Activated CD4-positive, CD25-positive, alpha-beta regulatory T cell treated with anti-CD3 and anti-CD28 coated beads, Interleukin-2, amount 50 U/mL, for 72 hours (primary cell): ENCODE measurements around the gene WDR11.
A peak's percentile ranks its signal among the peaks of the same experiment; 100 is the strongest.
"Not testable (repeated sequence)": the region's sequence is repeated elsewhere in the genome, so short reads cannot be mapped to it uniquely, and the experiment has no call there.

Source experiments
- DNase-seq: peaks from one replicate; pipeline ENCODE4 v3.0.0; 2021

The WDR11 gene

DNA sequence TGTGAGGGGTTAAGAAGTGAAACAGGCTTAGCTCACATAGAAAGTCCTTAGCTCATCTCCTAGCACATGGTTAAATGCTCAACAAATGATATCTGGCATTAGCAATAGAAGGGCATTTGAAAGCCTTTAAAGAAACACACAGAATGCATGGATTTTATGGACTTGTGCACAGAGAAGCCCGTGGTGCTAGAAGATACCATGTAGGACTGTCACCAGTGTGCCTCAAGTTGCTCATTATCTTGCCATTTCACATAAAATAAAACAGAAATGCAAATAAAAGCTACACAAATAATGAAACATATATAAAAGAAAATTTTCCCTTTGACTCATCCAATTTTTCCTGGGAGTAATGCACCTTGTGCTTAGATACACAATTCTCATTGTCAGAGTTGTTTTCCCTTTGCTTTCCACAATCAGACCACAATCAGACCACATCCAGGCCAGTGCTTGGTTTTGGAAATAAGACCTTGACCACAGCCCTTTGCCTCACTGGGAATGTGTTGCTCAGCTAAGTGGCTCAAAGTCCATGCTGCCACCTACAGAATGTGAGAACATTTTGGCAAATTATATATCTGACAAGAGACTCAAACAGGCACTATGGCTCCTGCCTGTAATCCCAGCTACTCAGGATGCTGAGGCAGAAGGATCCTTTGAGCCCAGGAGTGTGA lies 9.5 kb upstream of the WDR11 start:
- DNase-seq: no peak

DNA sequence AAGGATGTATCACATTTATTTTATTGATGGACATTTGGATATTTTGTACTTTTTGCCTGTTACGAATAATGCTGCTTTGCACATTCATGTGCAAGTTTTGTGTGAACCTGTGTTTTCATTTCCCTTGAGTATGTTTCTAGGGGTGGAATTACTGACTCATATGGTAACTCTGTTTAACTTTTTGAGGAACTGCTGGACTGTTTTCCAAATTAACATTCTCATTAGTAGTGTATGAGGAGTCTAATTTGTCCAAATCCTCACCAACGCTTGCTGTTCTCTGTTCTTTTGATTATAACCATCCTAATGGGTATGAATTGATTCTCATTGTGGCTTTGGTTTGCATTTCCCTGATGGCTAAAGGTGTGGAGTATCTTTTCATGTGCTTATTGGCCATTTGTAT lies 3.2 kb downstream of the WDR11 start:
- no peak for DNase-seq

- no peak for DNase-seq
Measured at GRCh38 chr10:120861178-120861855, 10.2 kb downstream of the WDR11 start.

DNA sequence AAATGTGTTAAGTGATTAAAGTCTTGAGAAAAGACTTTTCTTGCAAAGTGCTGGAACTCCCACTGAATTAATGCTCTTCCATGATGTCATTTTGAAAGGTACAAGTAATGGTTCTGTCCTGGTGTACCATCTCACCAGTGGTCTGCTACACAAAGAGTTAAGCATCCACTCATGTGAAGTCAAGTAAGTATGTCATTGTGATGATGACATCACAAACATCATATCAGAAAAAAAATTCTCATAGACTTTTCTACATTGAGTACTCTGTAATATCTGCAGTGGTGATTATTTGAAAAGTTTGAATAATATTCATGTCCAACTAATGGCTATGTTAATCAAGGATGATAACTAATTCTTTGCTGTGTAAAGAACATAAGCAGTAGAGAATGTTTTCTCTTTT lies 22.6 kb downstream of the WDR11 start:
- no peak for DNase-seq

DNA sequence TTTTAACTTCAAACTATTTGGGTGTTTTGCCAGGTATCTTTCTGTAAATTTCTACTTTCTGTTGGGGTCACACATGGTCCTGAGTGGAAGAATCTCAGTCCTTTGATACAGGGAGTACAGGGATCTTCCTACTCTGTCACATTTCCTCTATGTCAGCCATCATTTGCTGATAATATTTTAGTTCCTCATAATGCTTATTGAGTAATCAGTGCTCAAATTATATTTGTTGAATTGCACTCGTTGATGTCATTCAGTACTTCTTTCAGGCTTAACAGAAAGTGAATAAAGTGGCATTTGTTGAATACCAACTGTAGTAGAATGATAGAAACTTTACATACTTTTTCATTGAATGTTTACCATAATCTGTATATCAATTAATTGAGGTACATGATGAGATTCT lies 31.9 kb downstream of the WDR11 start:
- DNase-seq: no peak

- DNase-seq: no peak
Measured at GRCh38 chr10:120887482-120887881, 36.3 kb downstream of the WDR11 start.

- no peak for DNase-seq
Measured at GRCh38 chr10:120891365-120891764, 40.2 kb downstream of the WDR11 start.

GRCh38 chr10:120894556-120894955 lies 43.4 kb downstream of the WDR11 start:
- no peak for DNase-seq

GRCh38 chr10:120897343-120897742 lies 46.2 kb downstream of the WDR11 start:
- no peak for DNase-seq

GRCh38 chr10:120905268-120905667 lies 54.1 kb downstream of the WDR11 start:
- no peak for DNase-seq

DNA sequence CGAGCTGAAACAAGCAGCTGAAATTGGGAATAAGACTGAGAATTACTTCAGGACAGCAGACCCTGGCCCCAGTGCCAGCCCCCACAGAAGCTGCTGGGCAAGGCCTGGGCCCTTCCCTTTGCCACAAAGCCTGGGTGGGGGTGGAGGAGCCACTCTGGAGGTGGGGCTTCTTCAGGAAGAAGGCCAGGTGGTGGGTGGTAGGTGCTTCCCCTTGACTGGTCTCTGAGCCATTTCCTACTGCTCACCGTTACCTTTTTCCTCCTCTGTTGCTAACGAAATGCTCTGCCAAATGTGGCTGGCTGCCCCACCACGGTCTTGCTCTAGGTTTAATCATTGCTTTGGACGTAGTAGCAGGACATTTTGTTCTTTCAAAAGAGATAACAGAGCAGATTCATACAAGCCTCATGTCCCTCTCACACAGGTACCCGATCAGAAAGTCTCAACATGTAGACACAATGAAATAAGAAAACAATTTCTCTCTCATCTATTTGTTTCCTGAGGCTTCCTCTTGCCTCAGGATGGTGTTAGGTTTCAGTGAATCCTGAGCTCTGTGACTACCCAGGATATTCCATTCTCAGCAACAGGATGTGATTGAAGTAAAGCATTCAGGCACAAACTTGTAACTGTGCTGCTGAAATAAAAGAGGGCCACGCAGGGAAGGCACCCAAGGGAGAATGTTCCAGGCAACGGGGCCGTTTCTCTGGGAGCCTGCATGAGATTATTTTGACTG lies 66.5 kb downstream of the WDR11 start:
- no peak for DNase-seq

DNA sequence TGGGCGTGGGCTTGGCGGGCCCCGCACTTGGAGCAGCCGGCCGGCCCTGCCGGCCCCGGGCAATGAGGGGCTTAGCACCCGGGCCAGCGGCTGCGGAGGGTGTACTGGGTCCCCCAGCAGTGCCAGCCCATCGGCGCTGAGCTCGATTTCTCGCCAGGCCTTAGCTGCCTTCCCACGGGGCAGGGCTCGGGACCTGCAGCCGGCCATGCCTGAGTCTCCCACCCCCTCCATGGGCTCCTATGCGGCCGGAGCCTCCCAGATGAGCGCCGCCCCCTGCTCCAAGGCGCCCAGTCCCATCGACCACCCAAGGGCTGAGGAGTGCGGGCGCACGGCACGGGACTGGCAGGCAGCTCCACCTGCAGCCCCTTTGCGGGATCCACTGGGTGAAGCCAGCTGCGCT lies 72.7 kb downstream of the WDR11 start:
- DNase-seq: not testable (repeated sequence)

DNA sequence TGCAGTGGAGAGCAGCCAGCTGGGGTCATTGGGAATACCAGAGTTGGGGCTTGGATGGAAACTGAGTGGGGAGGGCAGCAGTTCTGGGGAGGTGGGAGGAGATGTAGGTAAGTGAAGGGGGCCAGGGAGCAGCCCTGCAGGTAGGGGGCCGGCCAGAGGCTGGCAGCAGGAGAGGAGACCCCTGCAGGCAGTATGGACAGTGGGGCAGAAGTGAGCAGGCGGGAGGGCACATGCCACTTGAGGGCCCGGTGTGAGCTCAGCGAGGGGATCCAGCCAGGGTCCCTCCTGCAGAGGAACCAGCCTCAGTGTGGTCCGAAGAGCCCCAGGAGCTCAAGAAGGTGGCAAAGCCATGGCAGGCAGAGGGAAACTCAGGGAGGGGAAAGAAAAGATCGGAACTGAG lies 75.4 kb downstream of the WDR11 start:
- no peak for DNase-seq

- no peak for DNase-seq
Measured at GRCh38 chr10:120927352-120927751, 76.2 kb downstream of the WDR11 start.

- DNase-seq: no peak
Measured at GRCh38 chr10:120929166-120929565, 78.0 kb downstream of the WDR11 start.

DNA sequence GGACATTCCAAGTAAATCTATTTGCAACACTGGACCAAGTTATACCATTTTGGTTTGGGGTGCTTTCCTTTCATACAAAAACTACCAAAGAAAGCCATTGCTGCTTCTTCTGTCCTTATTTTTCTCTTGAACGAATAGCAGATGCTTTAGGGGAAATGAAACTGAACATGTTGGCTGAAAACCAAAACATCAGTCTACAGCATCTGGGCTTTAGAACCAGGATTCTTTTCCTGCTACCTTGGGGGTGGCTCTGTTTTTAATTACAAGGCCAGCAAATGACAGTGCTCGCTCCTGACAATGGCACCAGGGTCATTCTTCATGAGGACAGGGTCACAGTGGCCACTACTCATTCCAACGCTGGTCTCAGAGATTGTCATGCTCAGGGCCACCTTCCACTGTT lies 80.3 kb downstream of the WDR11 start:
- DNase-seq: no peak

- DNase-seq: no peak
Measured at GRCh38 chr10:120931999-120932398, 80.8 kb downstream of the WDR11 start.

GRCh38 chr10:120938822-120939221 lies 87.7 kb downstream of the WDR11 start:
- no peak for DNase-seq

GRCh38 chr10:120940299-120940900 lies 89.2 kb downstream of the WDR11 start:
- DNase-seq: no peak

DNA sequence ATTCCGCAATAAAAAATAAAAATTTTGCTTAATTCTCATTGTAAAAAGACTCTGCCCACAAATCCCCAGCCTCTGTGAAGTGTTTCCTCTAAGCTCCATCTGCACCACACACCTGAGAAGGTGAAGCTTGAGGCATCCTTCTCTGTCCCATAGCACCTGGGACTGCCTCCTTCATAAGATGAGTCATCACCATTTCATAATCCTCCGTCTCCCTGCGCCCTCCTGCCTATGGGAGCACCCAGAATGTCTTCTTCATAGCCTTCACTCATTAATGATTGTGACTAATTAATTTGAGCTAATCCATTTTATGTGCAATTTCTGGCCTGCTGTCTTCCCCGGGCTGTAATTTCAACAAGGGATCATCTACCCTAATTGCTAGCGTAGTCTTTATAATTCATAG lies 90.3 kb downstream of the WDR11 start:
- DNase-seq: no peak

DNA sequence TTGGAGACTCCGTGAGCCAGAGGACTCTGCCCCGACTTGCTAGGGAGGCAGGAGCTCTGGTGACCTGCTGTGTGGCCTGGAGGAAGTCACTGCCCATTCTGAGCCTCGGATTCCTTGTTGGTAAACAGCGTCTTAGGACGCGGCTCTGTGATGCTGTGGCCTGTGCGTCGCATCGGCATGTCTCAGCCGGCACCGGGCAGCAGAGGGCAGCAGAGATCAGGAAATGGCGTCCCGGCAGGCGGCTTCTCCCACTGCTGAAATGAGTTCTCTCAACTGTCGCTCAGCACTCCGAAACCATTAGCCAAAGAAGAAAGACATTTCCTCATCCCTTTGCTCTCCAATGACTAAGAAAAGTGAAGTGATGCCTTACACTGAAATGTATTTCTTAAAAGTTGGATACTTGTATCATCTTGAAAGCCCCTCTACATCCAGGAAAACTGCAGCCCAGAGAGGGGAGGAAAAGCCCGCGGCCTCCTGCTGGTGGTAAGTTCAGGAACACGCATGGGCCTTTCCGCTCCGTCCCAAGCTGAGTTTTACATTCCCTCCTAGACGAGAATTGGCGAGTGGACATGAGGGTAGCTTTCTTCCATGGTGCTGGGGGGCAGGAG lies 91.7 kb downstream of the WDR11 start:
- DNase-seq: peak; percentile 78

DNA sequence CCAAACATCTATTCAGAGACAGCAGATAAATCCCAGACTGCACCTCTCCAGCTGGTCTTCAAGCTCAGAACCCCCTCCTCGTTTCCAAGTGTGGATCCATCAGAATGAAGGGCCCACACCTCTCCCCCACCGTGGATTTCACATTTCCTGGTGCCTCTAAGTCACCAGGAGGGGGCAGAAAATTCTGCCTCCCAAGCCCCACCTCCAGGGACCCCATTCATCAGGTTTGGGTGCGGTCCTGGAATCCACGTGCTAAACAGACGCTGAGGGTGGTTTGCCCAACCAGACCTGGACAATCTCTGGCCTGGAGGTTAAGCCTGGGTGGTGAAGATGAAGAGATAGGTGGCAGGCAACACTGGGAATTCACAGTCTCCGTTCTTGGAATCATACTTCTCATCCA lies 92.4 kb downstream of the WDR11 start:
- no peak for DNase-seq

GRCh38 chr10:120944586-120945125 lies 93.5 kb downstream of the WDR11 start:
- DNase-seq: no peak
